ENCODE data around the gene GTSE1.

DNA sequence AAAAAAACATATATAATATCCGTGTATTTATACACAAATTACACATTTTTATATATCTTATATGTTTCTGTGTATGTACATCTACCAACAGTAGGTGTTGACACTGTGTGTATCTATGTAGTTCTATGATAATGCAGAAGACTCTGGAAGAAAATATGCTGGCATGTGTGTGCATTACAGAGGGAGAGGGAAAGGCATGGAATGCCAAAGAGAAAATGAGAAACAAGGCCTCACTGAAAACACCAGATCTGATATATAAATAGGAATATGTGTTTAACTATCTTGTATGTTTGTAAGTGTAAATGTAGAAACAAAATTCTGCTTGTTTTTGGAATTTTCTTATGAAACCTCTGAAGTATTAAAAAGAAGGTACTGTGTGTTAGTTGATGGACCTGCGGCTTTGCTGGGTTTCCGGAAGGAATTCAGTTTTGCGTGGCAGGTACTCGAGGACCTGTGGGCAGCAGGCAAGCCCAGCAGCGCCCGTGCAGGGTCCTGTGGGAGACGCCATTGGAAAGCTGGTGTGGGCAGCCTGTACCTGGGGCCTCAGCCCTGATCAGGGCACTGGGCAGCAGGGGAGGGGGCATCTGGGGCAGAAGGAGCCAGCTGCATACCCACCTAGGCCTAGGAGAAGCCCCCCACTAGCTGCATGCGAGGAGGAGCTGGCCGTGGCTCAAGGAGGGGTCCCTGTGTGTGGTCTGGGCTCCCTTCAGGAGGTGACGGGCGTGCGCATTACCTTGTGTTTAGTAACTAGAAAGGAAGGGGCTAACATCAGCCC lies 31.2 kb downstream of the GTSE1 start:
- TF ChIP-seq, protein P1, sequence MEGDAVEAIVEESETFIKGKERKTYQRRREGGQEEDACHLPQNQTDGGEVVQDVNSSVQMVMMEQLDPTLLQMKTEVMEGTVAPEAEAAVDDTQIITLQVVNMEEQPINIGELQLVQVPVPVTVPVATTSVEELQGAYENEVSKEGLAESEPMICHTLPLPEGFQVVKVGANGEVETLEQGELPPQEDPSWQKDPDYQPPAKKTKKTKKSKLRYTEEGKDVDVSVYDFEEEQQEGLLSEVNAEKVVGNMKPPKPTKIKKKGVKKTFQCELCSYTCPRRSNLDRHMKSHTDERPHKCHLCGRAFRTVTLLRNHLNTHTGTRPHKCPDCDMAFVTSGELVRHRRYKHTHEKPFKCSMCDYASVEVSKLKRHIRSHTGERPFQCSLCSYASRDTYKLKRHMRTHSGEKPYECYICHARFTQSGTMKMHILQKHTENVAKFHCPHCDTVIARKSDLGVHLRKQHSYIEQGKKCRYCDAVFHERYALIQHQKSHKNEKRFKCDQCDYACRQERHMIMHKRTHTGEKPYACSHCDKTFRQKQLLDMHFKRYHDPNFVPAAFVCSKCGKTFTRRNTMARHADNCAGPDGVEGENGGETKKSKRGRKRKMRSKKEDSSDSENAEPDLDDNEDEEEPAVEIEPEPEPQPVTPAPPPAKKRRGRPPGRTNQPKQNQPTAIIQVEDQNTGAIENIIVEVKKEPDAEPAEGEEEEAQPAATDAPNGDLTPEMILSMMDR (IDR thresholded peaks at IDR 0.05) = no peak
- no peak for TF ChIP-seq EZH2 (IDR thresholded peaks at IDR 0.05)
